CD14-positive monocyte (primary cell): ENCODE measurements around the gene MARCHF7. TPM values are rescaled to one million over a fixed set of nuclear protein-coding genes. Genes with fewer than 3 reads are reported as not detected.
A peak's percentile ranks its signal among the peaks of the same experiment; 100 is the strongest.

Source experiments
- DNase-seq, 3 donors: peaks; one replicate each; pipeline ENCODE4 v3.0.0-alpha.2; 2011 to 2022
- H2AFZ ChIP-seq: 2 replicates; pipeline ENCODE4 v1.6.0; 2012; ENCODE audit warnings: mild to moderate bottlenecking, low read depth, low read length, inconsistent platforms; ENCODE audit not compliant: insufficient read depth, poor library complexity, severe bottlenecking
- H3K27ac ChIP-seq, 2 donors: 1 replicate in 1 of 2; 2 replicates in 1 of 2; pipeline ENCODE4 v1.5.1; 2012 to 2013; ENCODE audit warnings: low read length in 2 of 2, control low read depth in 1 of 2, inconsistent platforms in 1 of 2, low read depth in 1 of 2, mild to moderate bottlenecking in 1 of 2
- H3K27me3 ChIP-seq, 2 donors: one replicate each; pipeline versions ENCODE4 v1.6.0 to v1.6.1; 2011 to 2013; ENCODE audit warnings: low read length in 2 of 2; ENCODE audit not compliant: control insufficient read depth in 2 of 2, insufficient read depth in 2 of 2
- H3K36me3 ChIP-seq, 2 donors: replicated peaks in 1 of 2; 1 replicate in 1 of 2; 2 replicates in 1 of 2; pipeline versions ENCODE4 v1.5.1 to v1.6.1; 2012 to 2013; ENCODE audit warnings: low read length in 2 of 2, control low read depth in 1 of 2, inconsistent platforms in 1 of 2, mild to moderate bottlenecking in 1 of 2; ENCODE audit not compliant: insufficient read depth in 2 of 2, control insufficient read depth in 1 of 2
- H3K4me1 ChIP-seq, 2 donors: 1 replicate in 1 of 2; 2 replicates in 1 of 2; pipeline versions ENCODE4 v1.5.1 to v1.6.1; 2012 to 2013; ENCODE audit warnings: low read length in 2 of 2, control low read depth in 1 of 2, inconsistent platforms in 1 of 2, mild to moderate bottlenecking in 1 of 2, moderate library complexity in 1 of 2; ENCODE audit not compliant: insufficient read depth in 2 of 2, control insufficient read depth in 1 of 2
- H3K4me2 ChIP-seq: replicated peaks from 2 replicates; pipeline ENCODE3; 2012; ENCODE audit warnings: low read length, moderate library complexity, mild to moderate bottlenecking; ENCODE audit not compliant: poor library complexity, severe bottlenecking; ENCODE audit errors: extremely low read depth
- H3K4me3 ChIP-seq, 3 experiments: fragments of 200-600 bp in 1 of 3; sonication (generic) in 1 of 3; replicated peaks in 1 of 3; 1 replicate in 2 of 3; 2 replicates in 1 of 3; pipeline ENCODE4 v1.5.1; 2011 to 2013; ENCODE audit warnings: low read length in 3 of 3, mild to moderate bottlenecking in 3 of 3, control low read depth in 2 of 3, low read depth in 2 of 3, inconsistent platforms in 1 of 3, moderate library complexity in 1 of 3
- H3K79me2 ChIP-seq: 2 replicates; pipeline ENCODE4 v1.6.0; 2012; ENCODE audit warnings: mild to moderate bottlenecking, control low read depth, inconsistent platforms, low read length, moderate library complexity; ENCODE audit not compliant: insufficient read depth
- H3K9ac ChIP-seq: 2 replicates; pipeline ENCODE4 v1.6.0; 2017; ENCODE audit warnings: low read length, mild to moderate bottlenecking; ENCODE audit not compliant: insufficient read depth, poor library complexity, severe bottlenecking
- H3K9me3 ChIP-seq, 2 donors: replicated peaks in 1 of 2; 1 replicate in 1 of 2; 2 replicates in 1 of 2; pipeline versions ENCODE4 v1.5.1 to v1.6.1; 2012 to 2013; ENCODE audit warnings: low read length in 2 of 2, control low read depth in 1 of 2; ENCODE audit not compliant: control insufficient read depth in 1 of 2, insufficient read depth in 1 of 2
- H4K20me1 ChIP-seq: 2 replicates; pipeline ENCODE4 v1.6.0; 2012; ENCODE audit warnings: mild to moderate bottlenecking, low read length, control low read depth, moderate library complexity; ENCODE audit not compliant: insufficient read depth
- H3K27ac Mint-ChIP-seq, 7 donors: one replicate each; pipeline ENCODE4 v1.8.0; 2020; ENCODE audit warnings: mild to moderate bottlenecking in 7 of 7, mixed read lengths in 7 of 7, moderate library complexity in 6 of 7, inconsistent platforms in 2 of 7
- H3K27me3 Mint-ChIP-seq, 3 donors: one replicate each; pipeline ENCODE4 v1.8.0; 2021 to 2022; ENCODE audit warnings: low read depth in 3 of 3, mild to moderate bottlenecking in 3 of 3, mixed read lengths in 3 of 3, moderate library complexity in 3 of 3, inconsistent platforms in 1 of 3
- H3K36me3 Mint-ChIP-seq, 2 donors: one replicate each; pipeline ENCODE4 v1.8.0; 2020; ENCODE audit warnings: mixed read lengths in 2 of 2, inconsistent platforms in 1 of 2, mild to moderate bottlenecking in 1 of 2
- H3K4me1 Mint-ChIP-seq: one replicate; pipeline ENCODE4 v1.8.0; 2020; ENCODE audit warnings: mild to moderate bottlenecking, mixed read lengths
- H3K4me3 Mint-ChIP-seq, 2 donors: one replicate each; pipeline ENCODE4 v1.8.0; 2020; ENCODE audit warnings: mild to moderate bottlenecking in 2 of 2, mixed read lengths in 2 of 2, moderate library complexity in 1 of 2
- H3K9me3 Mint-ChIP-seq, 7 donors: one replicate each; pipeline ENCODE4 v1.8.0; 2020 to 2022; ENCODE audit warnings: mixed read lengths in 7 of 7, mild to moderate bottlenecking in 6 of 7, moderate library complexity in 6 of 7, inconsistent platforms in 2 of 7
- WGBS: methylation state at CpG from one replicate; pipeline ENCODE4 v1.1.5; 2013; ENCODE audit warnings: missing lambda C conversion rate; ENCODE audit not compliant: insufficient coverage; 5-methylcytosine and 5-hydroxymethylcytosine counted together
- intact Hi-C, 2 donors: fragments of 100-400 bp; cut with micrococcal nuclease; formaldehyde crosslinking; loops; one replicate each; pipeline versions ENCODE4 v1.15.0 to v1.15.1; 2023
- polyA plus RNA-seq, 3 donors: library from polyadenylated mRNA; depleted of rRNA in 1 of 3; unstranded in 2 of 3; stranded (reverse) in 1 of 3; fragments of 300-500 nt in 2 of 3; fragments of >200 nt in 1 of 3; fragmentation: Illumina TruSeq in 2 of 3; gene quantifications; 1 replicate in 2 of 3; 2 replicates in 1 of 3; pipeline ENCODE4 v1.2.3, GENCODE V29; 2012 to 2021
- TF ChIP-seq, protein P1 (sequence below): fragments of 200-600 bp; IDR thresholded peaks from one replicate; pipeline ENCODE4 v1.8.0; 2022; ENCODE audit warnings: antibody characterized with exemption, mild to moderate bottlenecking

MARCHF7 gene
- polyA plus RNA-seq, 3 donors: 46.7 to 124 (median 102) TPM

DNA sequence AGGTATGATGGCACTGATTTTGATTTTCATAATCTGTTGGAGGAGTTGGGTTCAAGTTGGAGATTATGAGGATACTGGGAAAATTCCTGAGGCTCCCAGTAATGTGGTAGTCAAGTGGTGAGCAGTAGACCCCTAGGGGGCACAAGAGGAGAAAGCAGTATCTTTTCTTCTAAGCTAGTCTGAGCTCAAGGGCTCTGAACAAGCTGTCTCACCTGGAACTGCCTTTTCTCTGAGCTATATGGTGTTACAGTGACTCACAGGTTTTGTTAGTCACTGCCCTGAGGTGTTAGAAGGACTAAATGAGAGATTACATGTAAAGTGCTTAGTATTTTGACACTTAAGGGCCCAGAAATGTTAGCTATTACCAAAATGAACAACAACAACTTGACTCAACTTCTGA lies 43.5 kb downstream of the MARCHF7 start:
- Histone ChIP-seq H3K79me2 (peaks cover 78% of the 10 kb centered on the region), H3K4me2 (no peak overlapping the region), H4K20me1 (peaks cover 85% of the 10 kb centered on the region), H3K27me3 (no peaks in the 10 kb centered on the region), H3K4me3 (no peak overlapping the region), H2AFZ (no peak overlapping the region), H3K27ac (peak overlapping the region in 1 of 2 donors; percentile 77), H3K9ac (no peak overlapping the region), H3K36me3 (peaks cover 62 to 85% of the 10 kb centered on the region in 2 donors), H3K9me3 (no peaks in the 10 kb centered on the region), H3K4me1 (peaks cover 16 to 17% of the 10 kb centered on the region in 2 donors)
- Mint-ChIP-seq H3K9me3 (peaks cover 0 to 4% (median 0%) of the 10 kb centered on the region in 7 donors), H3K4me3 (no peak overlapping the region), H3K36me3 (peaks cover 39 to 45% of the 10 kb centered on the region in 2 donors), H3K4me1 (peaks cover 7% of the 10 kb centered on the region), H3K27ac (no peak overlapping the region), H3K27me3 (no peaks in the 10 kb centered on the region)
- DNase-seq: peak in 2 of 3 donors; percentile 18 to 33
- TF ChIP-seq, protein P1, sequence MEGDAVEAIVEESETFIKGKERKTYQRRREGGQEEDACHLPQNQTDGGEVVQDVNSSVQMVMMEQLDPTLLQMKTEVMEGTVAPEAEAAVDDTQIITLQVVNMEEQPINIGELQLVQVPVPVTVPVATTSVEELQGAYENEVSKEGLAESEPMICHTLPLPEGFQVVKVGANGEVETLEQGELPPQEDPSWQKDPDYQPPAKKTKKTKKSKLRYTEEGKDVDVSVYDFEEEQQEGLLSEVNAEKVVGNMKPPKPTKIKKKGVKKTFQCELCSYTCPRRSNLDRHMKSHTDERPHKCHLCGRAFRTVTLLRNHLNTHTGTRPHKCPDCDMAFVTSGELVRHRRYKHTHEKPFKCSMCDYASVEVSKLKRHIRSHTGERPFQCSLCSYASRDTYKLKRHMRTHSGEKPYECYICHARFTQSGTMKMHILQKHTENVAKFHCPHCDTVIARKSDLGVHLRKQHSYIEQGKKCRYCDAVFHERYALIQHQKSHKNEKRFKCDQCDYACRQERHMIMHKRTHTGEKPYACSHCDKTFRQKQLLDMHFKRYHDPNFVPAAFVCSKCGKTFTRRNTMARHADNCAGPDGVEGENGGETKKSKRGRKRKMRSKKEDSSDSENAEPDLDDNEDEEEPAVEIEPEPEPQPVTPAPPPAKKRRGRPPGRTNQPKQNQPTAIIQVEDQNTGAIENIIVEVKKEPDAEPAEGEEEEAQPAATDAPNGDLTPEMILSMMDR: peak; percentile 9
- intact Hi-C loops: loop anchor here in 1 of 2 donors (10.0 kb wide), 1 partner anchor 49 kb away; no protein-coding TSS in a partner anchor

DNA sequence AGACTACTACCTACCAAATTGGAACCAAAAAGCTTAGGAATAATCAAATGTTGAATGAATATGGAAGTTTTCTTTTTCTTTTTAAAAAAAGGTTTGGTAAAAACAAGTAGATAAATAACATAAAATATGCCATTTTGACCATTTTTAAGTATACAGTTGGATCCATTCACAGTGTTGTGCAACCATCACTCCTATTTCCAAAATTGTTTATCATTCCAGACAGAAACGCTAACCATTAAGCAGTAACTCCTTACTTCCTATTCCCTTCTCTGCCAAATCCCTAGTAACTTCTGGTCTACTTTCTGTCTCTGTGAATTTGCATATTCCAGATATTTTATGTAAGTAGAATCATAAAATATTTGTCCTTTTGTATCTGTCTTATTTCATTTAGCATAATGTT lies 45.9 kb downstream of the MARCHF7 start:
- H3K36me3 Mint-ChIP-seq: peaks cover 35 to 42% of the 10 kb centered on the region in 2 donors
- Histone ChIP-seq H3K4me2 (no peak overlapping the region), H4K20me1 (peaks cover 96% of the 10 kb centered on the region), H3K27me3 (no peaks in the 10 kb centered on the region), H2AFZ (no peak overlapping the region), H3K79me2 (peaks cover 89% of the 10 kb centered on the region), H3K4me3 (no peak overlapping the region), H3K27ac (peak overlapping the region in 1 of 2 donors; percentile 54), H3K4me1 (peaks cover 15 to 17% of the 10 kb centered on the region in 2 donors), H3K36me3 (peaks cover 67 to 86% of the 10 kb centered on the region in 2 donors), H3K9ac (no peak overlapping the region), H3K9me3 (no peaks in the 10 kb centered on the region)
- no peaks in the 10 kb centered on the region for H3K4me1 Mint-ChIP-seq
- no peaks in the 10 kb centered on the region for H3K27me3 Mint-ChIP-seq
- WGBS: no CpG with 5 or more reads among the region's 1 CpG
- no peak for DNase-seq
- TF ChIP-seq, protein P1: no peak
- H3K4me3 Mint-ChIP-seq: no peak overlapping the region
- peak overlapping the region in 3 of 7 donors; percentile 1 to 25 (median 18) for H3K27ac Mint-ChIP-seq
- no peaks in the 10 kb centered on the region for H3K9me3 Mint-ChIP-seq
- intact Hi-C loops: loop anchor here in 1 of 2 donors (10.0 kb wide), 1 partner anchor 47 kb away; no protein-coding TSS in a partner anchor
